Epithelial cell of prostate (primary cell): ENCODE results near the gene MDK.

Experiments used
- DNase-seq: peaks from one replicate; pipeline ENCODE4 v3.0.0-alpha.2; 2011; ENCODE audit warnings: low read depth, low spot score
- H3K27ac ChIP-seq: fragments of 450-650 bp; 2 replicates; pipeline ENCODE4 v1.5.1; 2017; ENCODE audit warnings: mild to moderate bottlenecking

Gene MDK

DNA sequence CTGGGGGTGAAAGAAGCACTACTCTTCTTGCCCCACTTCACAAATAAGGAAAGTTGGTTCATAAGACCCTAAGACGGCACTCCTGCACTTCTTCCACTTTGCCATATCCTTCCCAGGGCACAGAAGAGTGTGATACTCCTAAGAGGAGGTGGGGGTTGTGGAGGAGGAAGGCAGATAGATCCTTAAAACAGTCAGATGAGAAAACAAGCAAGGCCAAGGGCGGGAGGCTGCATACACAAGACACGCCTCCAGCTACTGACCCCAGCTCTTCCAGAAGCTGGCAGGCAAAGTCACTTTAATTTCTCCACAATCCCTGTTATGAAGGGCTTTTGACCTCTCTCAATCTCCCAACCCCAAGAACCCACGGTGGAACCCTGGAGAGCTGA lies 11.8 kb downstream of the MDK start:
- no peak overlapping the region for H3K27ac ChIP-seq

GRCh38 chr11:46393759-46394158 lies 12.3 kb downstream of the MDK start:
- DNase-seq: no peak
- no peak overlapping the region for H3K27ac ChIP-seq

More for the DNA sequence above, 11.8 kb downstream of the MDK start:
- DNase-seq: no peak

GRCh38 chr11:46397526-46397925 lies 16.1 kb downstream of the MDK start:
- no peak for DNase-seq
- no peak overlapping the region for H3K27ac ChIP-seq

DNA sequence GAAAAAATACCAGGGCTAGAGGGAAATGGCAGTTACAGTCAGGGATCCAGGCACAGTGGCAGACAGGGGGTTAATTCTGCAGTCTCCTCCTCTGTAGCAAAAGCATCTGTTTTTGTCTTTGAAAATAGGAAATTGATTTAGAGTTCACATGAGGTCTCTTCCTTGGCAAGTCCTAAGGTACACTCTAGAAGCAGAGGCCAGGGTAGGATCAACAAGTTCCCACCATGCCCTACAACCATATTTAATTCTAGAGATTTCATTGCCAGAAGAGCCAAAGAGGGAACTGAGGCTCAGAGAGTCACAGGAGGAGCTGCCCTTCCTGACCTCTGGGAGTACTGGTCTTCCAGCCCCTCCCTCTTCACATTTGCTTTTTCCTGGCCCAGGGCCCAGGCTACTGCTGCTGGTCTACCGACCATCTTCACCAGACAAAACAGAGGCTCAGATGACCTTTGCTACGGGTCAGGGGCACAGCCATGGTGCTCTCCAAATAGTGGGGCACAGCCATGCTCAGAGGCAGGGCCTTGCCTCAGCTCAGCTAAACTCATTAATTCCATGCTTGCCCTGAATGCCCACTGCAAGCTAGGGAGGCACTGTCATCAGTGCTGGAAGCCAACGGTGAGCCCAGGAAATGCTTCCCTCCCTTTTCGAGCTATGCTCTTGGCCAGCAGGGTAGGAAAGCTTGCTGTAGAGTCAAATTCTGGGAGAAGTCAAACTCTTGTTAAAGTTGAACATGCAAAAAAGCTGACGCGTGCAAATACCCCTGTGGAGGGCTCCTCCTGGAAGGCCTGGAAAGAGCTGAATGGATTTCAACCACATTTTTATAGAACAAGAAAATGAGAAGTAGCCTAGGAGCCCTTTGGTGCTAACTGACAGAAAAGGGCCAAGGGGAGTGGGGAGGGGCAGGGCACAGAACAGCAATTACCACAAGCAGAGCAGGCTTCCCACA lies 21.8 kb downstream of the MDK start:
- H3K27ac ChIP-seq: no peak overlapping the region
- no peak for DNase-seq

GRCh38 chr11:46404476-46405017 lies 23.1 kb downstream of the MDK start:
- no peak for DNase-seq
- H3K27ac ChIP-seq: no peak overlapping the region

DNA sequence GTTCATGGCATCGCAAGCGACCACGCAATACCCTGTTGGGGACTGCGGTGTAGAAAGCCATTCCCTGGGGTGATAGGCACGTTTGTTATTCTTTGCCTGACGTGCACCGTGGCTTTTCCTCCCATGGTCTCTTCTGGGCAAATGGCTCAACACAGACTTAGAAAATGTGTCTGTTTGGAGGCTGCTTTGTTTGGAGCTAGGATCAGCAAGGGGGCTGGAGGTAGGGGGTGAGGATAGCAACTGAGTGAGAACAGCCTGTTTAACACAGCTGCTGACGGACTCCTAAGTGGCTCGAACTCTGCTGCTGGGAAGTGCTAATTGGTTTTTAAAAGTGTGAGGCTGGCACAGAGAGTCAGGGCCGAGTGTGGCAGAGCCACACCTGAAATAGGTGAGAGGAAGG lies 26.2 kb downstream of the MDK start:
- DNase-seq: no peak
- no peak overlapping the region for H3K27ac ChIP-seq

GRCh38 chr11:46408407-46408986 lies 27.0 kb downstream of the MDK start:
- no peak for DNase-seq
- no peak overlapping the region for H3K27ac ChIP-seq

GRCh38 chr11:46410021-46410420 lies 28.6 kb downstream of the MDK start:
- no peak overlapping the region for H3K27ac ChIP-seq
- DNase-seq: no peak

- H3K27ac ChIP-seq: no peak overlapping the region
- DNase-seq: no peak
Measured at GRCh38 chr11:46413760-46414465, 32.4 kb downstream of the MDK start.

DNA sequence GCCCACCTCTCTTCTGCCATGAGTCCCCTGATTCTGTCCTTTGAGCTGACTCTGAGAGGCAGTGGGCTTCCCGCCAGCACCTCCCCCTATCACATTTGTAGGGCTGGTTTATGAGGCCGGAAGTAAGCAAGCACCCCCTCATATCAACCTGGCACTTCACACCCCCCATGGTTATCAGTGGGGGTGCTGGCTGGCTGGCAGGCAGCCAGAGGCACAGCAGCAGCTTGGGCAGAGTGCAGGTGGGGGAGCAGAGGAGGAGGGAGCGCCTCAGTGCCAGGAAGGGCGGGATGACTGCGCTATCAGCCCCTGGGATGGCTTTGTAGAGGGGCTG lies 33.0 kb downstream of the MDK start:
- DNase-seq: no peak
- H3K27ac ChIP-seq: no peak overlapping the region

DNA sequence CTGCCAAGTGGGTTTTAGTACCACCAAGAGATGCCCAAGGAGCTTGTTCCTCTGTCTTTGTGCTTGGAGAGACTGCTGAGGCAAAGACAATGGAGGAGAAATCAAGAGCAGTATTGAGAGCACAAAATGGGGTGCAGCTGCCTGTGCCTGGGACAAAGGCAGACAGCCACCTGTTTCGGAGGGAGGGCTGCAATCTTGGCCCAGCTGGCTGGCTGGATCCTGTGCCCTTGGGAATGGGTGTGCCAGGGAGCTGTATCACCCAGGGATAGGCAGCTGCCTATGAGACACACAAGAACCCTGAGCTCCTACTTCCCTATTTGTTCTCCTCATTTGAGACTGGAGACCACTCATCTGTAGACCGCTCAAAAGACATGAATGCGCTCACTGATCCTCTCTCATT lies 33.4 kb downstream of the MDK start:
- DNase-seq: no peak
- no peak overlapping the region for H3K27ac ChIP-seq

DNA sequence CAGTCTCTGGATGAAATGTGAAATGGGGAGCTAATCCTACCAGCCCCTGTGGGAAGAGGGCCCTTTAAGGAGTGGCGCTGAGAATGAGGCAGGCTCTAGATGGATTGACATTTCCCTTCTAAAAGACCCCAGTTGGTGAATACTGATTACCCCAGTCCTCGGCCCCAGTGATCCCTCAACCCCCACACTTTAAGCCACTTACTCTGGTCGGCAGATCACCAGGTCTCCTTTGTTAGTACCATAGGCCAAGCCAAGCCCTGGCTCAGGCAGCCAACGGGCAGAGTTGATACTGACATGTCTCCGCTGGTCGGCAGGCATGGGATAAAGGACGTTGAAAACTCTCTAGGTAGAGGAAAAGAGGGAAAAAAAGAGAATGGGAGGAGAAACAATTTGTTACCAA lies 36.2 kb downstream of the MDK start:
- DNase-seq: no peak
- H3K27ac ChIP-seq: no peak overlapping the region

DNA sequence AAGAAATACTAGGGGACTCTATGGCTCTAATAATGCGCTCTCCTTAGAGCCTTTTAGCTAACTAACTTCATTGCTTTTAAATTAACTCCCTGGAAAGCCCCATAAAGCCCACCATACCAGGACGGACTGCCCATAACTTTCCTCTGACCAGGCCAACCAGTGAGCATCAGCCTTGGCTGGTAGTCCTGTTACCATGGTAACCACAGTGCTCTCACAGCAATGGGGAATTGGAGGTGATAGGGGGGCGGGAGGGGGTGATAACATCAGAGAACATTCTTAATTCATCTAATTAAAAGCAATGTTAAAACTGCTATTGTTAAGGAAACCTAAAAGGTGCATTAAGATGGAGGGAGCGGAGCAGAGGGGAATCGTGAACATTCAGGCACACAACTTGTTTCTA lies 37.3 kb downstream of the MDK start:
- H3K27ac ChIP-seq: no peak overlapping the region
- DNase-seq: no peak

GRCh38 chr11:46420513-46420912 lies 39.0 kb downstream of the MDK start:
- no peak for DNase-seq
- H3K27ac ChIP-seq: no peak overlapping the region

DNA sequence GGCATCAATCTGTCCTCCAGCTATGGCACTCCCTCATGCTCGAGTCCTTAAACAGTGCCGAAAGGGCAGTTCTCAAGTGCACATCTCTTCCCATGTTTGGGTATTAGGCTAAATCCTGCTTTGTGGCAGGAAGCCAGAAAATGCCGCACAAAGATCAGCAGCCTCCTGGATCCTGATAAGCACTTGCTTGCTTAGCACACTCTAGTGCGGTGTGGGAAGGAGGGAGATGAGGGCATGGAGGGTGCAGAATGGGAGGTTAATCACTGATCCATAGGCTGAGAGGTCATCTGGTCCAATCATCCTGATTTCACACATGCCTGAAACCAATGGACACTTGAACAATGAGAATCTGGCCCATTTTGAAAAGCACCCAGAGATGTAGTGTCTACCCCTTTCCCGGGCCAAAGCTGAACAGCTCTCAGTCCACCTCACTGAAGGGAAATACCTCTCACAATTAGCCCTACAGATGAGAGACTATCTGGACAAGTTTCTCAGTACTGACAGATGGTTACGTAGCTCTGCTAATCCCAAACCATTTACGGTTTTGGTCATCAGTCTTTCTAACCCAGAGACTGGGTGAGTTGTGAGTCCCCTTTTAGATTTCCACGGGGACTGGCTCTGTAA lies 39.9 kb downstream of the MDK start:
- H3K27ac ChIP-seq: no peak overlapping the region
- no peak for DNase-seq

DNA sequence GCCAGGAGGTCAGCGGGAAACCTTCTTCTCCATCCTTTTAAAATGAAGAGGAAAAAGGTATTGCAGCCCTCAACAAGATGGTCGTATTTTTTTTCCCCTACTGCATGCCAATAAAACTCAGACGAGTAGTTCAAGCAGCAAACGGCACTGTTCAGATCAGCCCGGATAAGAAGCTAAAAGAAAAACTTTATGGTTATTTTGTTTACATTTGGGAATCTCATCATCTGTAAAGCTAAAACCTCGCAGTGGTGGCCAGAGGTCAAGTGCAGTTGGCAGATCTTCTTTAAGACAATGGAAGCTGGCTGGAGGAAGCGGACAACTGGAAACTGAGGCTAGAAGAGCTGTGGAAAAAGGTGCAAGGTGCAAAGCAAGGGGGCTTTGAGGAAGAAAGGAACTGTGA lies 41.1 kb downstream of the MDK start:
- no peak overlapping the region for H3K27ac ChIP-seq
- DNase-seq: no peak

DNA sequence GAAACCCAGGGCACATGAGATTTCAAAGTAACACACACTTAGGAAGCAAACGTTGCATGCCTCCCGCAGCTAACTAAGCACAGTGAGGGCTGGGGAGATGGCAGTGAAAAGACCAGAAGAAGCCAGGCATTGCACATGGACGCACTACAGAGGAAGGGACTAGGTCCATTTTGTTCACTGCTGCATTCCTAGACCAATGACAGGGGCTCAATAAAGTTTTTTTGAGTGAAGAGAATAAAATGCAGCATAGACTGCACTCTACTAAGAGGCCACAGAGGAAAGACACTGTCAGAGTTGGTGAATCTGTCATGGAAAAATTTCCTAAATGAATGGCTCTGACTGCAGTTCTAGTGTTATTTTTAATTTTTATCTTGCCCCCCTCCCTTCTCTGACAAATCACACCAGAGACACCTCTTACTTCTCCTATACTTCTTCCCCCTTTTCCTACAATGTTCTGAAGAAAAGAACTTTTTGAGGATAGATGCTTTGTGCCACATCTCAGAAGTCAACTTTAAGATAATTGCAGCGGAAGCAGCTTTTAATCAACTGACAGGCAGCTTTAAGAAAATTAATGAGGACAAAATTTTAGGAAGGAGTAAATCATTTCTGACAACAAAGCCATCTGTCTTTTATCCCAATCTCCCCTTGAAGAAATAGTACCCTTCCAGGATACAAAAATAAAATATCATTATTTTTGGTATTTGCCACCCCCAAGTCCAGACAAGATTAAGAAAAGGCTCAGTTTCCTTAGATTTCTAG lies 44.9 kb downstream of the MDK start:
- no peak overlapping the region for H3K27ac ChIP-seq
- DNase-seq: no peak

DNA sequence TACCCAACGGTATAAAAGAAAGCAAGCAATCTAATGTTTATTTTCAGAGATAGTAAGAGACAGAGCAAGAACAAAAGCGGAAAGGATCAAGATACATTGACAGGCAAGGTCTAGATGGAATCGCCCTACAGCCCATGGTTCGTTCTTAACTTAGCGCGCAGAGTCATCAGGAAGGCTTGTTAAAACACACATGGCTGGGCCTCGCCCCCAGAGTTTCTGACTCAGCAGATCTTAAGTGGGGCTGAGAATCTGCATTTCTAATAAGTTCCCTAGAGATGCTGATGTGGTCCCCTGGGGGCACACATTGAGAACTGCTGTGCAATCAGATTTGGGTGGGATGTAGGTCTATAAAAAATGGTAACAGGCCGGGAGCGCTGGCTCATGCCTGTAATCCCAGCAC lies 45.9 kb downstream of the MDK start:
- H3K27ac ChIP-seq: no peak overlapping the region
- DNase-seq: no peak

- DNase-seq: no peak
- no peak overlapping the region for H3K27ac ChIP-seq
Measured at GRCh38 chr11:46429717-46430116, 48.2 kb downstream of the MDK start.

DNA sequence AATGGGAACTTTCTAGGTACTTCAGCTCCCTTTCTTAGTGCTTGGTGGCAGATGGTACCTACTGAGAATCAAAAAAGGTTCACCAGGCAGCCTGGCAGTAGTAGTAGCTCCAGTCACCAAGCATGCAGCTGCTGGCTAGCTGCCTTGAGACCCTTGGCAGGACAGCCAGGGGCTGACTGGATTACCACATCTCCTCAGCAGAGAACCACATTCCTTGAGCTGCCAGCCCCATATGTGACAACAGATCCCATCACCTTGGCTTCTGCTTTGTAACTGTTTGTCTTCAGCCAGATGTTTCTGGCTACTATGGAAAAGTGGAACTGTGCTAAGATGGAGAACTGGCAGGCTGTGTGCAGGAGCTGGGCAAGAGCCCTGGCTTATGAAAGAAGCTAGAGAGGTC lies 49.7 kb downstream of the MDK start:
- H3K27ac ChIP-seq: no peak overlapping the region
- DNase-seq: no peak
